Calu3 (cell line): ENCODE data around the gene GJD2. TPM values are rescaled to one million over a fixed set of nuclear protein-coding genes. Genes with fewer than 3 reads are reported as not detected.

Source experiments
- BruUV-seq: library from RNA; stranded (reverse); fragments of 400-500 nt; replicated peaks from 2 replicates; lab custom pipeline; 2021; lab: Mats Ljungman, UMichigan
- CTCF ChIA-PET: fragments of 300-600 bp; sonication (Branson Sonifier 250); formaldehyde crosslinking; loops from one replicate; lab custom pipeline; 2022; ENCODE audit warnings: antibody characterized with exemption; lab: Charles Lee
- DNase-seq: peaks from one replicate; pipeline ENCODE4 v3.0.0; 2022
- H3K27ac Mint-ChIP-seq: one replicate; pipeline ENCODE4 v1.8.0; 2022; ENCODE audit warnings: mixed read lengths; ENCODE audit not compliant: unreplicated experiment
- H3K27me3 Mint-ChIP-seq: one replicate; pipeline ENCODE4 v1.8.0; 2022; ENCODE audit warnings: mixed read lengths; ENCODE audit not compliant: unreplicated experiment
- H3K36me3 Mint-ChIP-seq: one replicate; pipeline ENCODE4 v1.8.0; 2022; ENCODE audit warnings: mild to moderate bottlenecking, moderate library complexity, mixed read lengths; ENCODE audit not compliant: insufficient read depth, unreplicated experiment
- H3K4me1 Mint-ChIP-seq: one replicate; pipeline ENCODE4 v1.8.0; 2022; ENCODE audit warnings: mild to moderate bottlenecking, low read depth, mixed read lengths; ENCODE audit not compliant: unreplicated experiment
- H3K4me3 Mint-ChIP-seq: one replicate; pipeline ENCODE4 v1.8.0; 2022; ENCODE audit warnings: mild to moderate bottlenecking, low read depth, moderate library complexity, mixed read lengths; ENCODE audit not compliant: unreplicated experiment
- H3K9me3 Mint-ChIP-seq: one replicate; pipeline ENCODE4 v1.8.0; 2022; ENCODE audit warnings: low read depth, mixed read lengths; ENCODE audit not compliant: unreplicated experiment
- CTCF ChIP-seq: fragments of 200-600 bp; IDR thresholded peaks from one replicate; pipeline ENCODE4 v1.8.0; 2022; ENCODE audit warnings: antibody characterized with exemption; ENCODE audit not compliant: unreplicated experiment
- intact Hi-C: fragments of 100-400 bp; cut with micrococcal nuclease; formaldehyde crosslinking; loops from one replicate; pipeline ENCODE4 v1.10.0; 2022; ENCODE audit not compliant: unreplicated experiment
- total RNA-seq: library from RNA; stranded (reverse); gene quantifications from 2 replicates; pipeline ENCODE4 v1.2.3, GENCODE V29; 2022

Gene GJD2
- total RNA-seq, 1 experiment from 2014 or later, result not detected

DNA sequence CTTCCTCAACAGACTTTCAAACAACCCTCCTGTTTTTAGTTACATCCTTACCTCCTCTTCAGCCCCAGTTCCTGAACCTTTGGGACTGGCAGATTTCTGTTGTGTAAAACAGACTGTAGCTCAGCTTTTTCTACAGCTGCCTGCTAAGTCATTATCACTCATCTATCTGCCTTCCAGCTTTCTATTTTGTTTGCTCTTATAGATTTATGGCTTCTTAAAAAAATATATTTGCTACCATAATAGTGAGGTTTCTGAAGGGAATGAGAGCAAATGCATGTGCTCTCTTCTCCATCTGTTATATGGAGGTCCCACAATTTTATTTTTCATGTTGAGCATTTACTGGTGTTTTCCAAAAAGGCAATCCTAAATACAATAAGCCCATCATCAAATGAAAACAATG, 18.2 kb upstream of the GJD2 start:
- no peak overlapping the region for H3K4me3 Mint-ChIP-seq
- H3K4me1 Mint-ChIP-seq, result no peaks in the 10 kb centered on the region
- peaks cover 37% of the 10 kb centered on the region for H3K27me3 Mint-ChIP-seq
- no peaks in the 10 kb centered on the region for H3K9me3 Mint-ChIP-seq
- no peak overlapping the region for H3K27ac Mint-ChIP-seq
- intact Hi-C loops, result no loop called here
- BruUV-seq, result no TSS peak
- no peak for DNase-seq
- no peaks in the 10 kb centered on the region for H3K36me3 Mint-ChIP-seq
- TF ChIP-seq CTCF, result no peak
- CTCF ChIA-PET, result no interaction called here

DNA sequence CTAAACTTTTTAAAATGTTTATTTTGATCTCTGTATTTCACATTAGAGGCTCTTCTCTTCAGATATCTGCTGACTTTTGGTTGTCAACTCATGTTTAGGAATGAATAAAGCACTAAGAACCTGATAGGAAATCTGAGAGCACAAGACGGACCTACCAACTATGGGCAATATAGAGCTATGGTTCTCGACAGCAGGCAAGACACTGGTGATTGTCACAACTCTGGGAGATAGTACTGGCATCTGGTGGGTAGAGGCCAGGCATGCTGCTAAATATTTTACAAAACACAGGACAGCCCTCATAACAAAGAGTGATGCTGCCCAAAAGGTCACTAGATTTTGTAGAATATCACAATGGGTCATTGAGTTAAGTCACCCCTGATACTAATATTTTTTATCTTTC, 17.5 kb upstream of the GJD2 start:
- Mint-ChIP-seq H3K36me3 (no peaks in the 10 kb centered on the region), H3K27ac (no peak overlapping the region), H3K9me3 (no peaks in the 10 kb centered on the region), H3K4me3 (no peak overlapping the region), H3K4me1 (no peaks in the 10 kb centered on the region), H3K27me3 (peaks cover 37% of the 10 kb centered on the region)
- CTCF ChIA-PET, result no interaction called here
- no peak for TF ChIP-seq CTCF
- BruUV-seq, result no TSS peak
- DNase-seq, result no peak
- intact Hi-C loops, result no loop called here

- TF ChIP-seq CTCF, result no peak
- intact Hi-C loops, result no loop called here
- Mint-ChIP-seq H3K36me3 (no peaks in the 10 kb centered on the region), H3K4me3 (no peak overlapping the region), H3K4me1 (no peaks in the 10 kb centered on the region), H3K27ac (no peak overlapping the region), H3K27me3 (peaks cover 37% of the 10 kb centered on the region), H3K9me3 (no peaks in the 10 kb centered on the region)
- no peak for DNase-seq
- CTCF ChIA-PET, result no interaction called here
- BruUV-seq, result no TSS peak
Observed at GRCh38 chr15:34769711-34770110, 14.9 kb upstream of the GJD2 start.

DNA sequence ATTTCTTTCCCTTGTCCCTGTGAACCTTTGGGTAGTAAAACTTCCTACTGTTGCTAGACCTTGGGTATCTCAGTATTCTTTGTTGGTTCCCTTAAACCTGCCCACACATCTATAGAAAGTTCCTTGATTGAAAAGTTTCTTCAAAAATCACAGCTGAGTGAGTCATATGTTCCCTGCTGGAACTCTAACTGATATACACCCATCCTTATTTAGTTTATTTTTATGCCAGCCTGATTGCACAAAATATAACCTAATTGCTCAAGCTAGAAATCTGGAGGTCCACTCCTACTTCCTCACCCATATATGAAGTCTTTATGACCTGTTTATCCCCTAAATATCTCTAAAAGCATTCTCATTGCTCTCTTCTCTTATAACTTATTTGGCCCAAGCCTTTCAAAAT, 13.7 kb upstream of the GJD2 start:
- BruUV-seq, result no TSS peak
- no peak for TF ChIP-seq CTCF
- intact Hi-C loops, result no loop called here
- H3K4me3 Mint-ChIP-seq, result no peak overlapping the region
- no peaks in the 10 kb centered on the region for H3K9me3 Mint-ChIP-seq
- H3K36me3 Mint-ChIP-seq, result no peaks in the 10 kb centered on the region
- CTCF ChIA-PET, result no interaction called here
- no peaks in the 10 kb centered on the region for H3K4me1 Mint-ChIP-seq
- DNase-seq, result no peak
- no peak overlapping the region for H3K27ac Mint-ChIP-seq
- peaks cover 37% of the 10 kb centered on the region for H3K27me3 Mint-ChIP-seq
